Testis (tissue), 2 donors: ENCODE measurements around the gene CHRNA5.

ENCODE experiments used
- CTCF ChIP-seq, 3 experiments: fragments of 450-650 bp in 2 of 3; fragments of 200-600 bp in 1 of 3; sonication (generic) in 1 of 3; IDR thresholded peaks; one replicate each; pipeline ENCODE4 v1.5.1; 2016 to 2019; ENCODE audit warnings: antibody characterized with exemption in 3 of 3, mild to moderate bottlenecking in 2 of 3, moderate library complexity in 1 of 3
- POLR2A ChIP-seq: fragments of 450-650 bp; IDR thresholded peaks from one replicate; pipeline ENCODE4 v1.6.1; 2017; ENCODE audit warnings: antibody characterized with exemption, mild to moderate bottlenecking, moderate library complexity

- TF ChIP-seq CTCF (IDR thresholded peaks at IDR 0.05) (no peak), POLR2A (no peak)
Observed at GRCh38 chr15:78524230-78524629, 41.1 kb upstream of the CHRNA5 start.
